ENCODE results near the gene VPS16. TPM values are rescaled to one million over a fixed set of nuclear protein-coding genes. Genes with fewer than 3 reads are reported as not detected.

VPS16 gene
- total and polyA plus RNA-seq, 2 of the 13 experiments (the other 11 are each of a cell fraction or from before 2014, with no cell fraction given) = 34.2 to 35.4 TPM

DNA sequence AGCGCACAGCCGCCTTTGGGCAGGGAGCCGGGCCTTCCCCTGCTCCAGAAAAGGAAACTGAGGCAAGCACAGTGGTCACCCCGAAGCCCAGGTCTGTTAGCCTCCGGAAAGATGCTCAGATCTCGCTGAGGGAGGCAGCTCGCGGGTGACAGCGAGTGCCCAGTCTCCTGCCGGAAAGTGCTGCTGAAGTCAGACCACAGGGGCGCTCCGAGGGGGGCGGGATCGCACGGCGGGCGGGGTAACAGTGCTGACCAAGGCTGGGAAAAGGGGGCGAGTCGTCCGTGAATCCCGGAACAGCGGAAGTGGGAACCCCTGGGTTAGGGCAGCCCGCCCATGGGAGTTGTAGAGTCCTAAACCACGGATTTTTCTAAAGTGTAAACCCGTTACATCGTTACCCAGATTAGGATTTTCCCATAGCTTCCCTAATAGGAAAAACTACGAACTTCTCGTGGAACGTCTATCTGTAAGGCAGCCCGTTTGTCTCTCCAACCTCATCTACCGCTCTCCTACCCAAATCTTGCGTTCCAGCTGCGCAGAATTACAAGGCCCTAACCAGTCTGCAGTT, 504 bp downstream of the VPS16 start (continued):
- TF ChIP-seq ZNF687 (CRISPR knock-in tag; IDR thresholded peaks at IDR 0.05) = peak; percentile 12; the same call in 1 of the 2 replicates
- TF ChIP-seq, protein P1, sequence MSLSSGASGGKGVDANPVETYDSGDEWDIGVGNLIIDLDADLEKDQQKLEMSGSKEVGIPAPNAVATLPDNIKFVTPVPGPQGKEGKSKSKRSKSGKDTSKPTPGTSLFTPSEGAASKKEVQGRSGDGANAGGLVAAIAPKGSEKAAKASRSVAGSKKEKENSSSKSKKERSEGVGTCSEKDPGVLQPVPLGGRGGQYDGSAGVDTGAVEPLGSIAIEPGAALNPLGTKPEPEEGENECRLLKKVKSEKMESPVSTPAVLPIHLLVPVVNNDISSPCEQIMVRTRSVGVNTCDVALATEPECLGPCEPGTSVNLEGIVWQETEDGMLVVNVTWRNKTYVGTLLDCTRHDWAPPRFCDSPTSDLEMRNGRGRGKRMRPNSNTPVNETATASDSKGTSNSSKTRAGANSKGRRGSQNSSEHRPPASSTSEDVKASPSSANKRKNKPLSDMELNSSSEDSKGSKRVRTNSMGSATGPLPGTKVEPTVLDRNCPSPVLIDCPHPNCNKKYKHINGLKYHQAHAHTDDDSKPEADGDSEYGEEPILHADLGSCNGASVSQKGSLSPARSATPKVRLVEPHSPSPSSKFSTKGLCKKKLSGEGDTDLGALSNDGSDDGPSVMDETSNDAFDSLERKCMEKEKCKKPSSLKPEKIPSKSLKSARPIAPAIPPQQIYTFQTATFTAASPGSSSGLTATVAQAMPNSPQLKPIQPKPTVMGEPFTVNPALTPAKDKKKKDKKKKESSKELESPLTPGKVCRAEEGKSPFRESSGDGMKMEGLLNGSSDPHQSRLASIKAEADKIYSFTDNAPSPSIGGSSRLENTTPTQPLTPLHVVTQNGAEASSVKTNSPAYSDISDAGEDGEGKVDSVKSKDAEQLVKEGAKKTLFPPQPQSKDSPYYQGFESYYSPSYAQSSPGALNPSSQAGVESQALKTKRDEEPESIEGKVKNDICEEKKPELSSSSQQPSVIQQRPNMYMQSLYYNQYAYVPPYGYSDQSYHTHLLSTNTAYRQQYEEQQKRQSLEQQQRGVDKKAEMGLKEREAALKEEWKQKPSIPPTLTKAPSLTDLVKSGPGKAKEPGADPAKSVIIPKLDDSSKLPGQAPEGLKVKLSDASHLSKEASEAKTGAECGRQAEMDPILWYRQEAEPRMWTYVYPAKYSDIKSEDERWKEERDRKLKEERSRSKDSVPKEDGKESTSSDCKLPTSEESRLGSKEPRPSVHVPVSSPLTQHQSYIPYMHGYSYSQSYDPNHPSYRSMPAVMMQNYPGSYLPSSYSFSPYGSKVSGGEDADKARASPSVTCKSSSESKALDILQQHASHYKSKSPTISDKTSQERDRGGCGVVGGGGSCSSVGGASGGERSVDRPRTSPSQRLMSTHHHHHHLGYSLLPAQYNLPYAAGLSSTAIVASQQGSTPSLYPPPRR (CRISPR knock-in tag; IDR thresholded peaks at IDR 0.05; ENCODE audit: borderline replicate concordance) = 0 out of 2 replicates have a peak, but pooled peaks have one; percentile 20
- 0 out of 2 replicates have a peak, but pooled peaks have one; percentile 5 for TF ChIP-seq RFX3 (CRISPR knock-in tag; IDR thresholded peaks at IDR 0.05)
- TF ChIP-seq HCFC1 (IDR thresholded peaks at IDR 0.05; ENCODE audit: low read depth, low read length) = 0 out of 2 replicates have a peak, but pooled peaks have one; percentile 17
- peak; percentile 49; the same call in 1 of the 2 replicates for TF ChIP-seq DR1 (CRISPR knock-in tag; IDR thresholded peaks at IDR 0.05)
- TF ChIP-seq HES4 (CRISPR knock-in tag; IDR thresholded peaks at IDR 0.05; ENCODE audit: borderline replicate concordance) = no peak
- peak; percentile 24; the same call in 1 of the 2 replicates for TF ChIP-seq GATAD2A (CRISPR knock-in tag; IDR thresholded peaks at IDR 0.05)
- TF ChIP-seq, protein P2, sequence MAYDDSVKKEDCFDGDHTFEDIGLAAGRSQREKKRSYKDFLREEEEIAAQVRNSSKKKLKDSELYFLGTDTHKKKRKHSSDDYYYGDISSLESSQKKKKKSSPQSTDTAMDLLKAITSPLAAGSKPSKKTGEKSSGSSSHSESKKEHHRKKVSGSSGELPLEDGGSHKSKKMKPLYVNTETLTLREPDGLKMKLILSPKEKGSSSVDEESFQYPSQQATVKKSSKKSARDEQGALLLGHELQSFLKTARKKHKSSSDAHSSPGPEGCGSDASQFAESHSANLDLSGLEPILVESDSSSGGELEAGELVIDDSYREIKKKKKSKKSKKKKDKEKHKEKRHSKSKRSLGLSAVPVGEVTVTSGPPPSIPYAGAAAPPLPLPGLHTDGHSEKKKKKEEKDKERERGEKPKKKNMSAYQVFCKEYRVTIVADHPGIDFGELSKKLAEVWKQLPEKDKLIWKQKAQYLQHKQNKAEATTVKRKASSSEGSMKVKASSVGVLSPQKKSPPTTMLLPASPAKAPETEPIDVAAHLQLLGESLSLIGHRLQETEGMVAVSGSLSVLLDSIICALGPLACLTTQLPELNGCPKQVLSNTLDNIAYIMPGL (CRISPR knock-in tag; IDR thresholded peaks at IDR 0.05; ENCODE audit: borderline replicate concordance in 1 of 2, low read depth in 1 of 2) = peak in 1 of 2 experiments; percentile 27; a peak in 1 of 4 replicates
- TF ChIP-seq FLYWCH1 (CRISPR knock-in tag; IDR thresholded peaks at IDR 0.05) = no peak
- 0 out of 2 replicates have a peak, but pooled peaks have one; percentile 7 for TF ChIP-seq SIX4 (CRISPR knock-in tag; IDR thresholded peaks at IDR 0.05)
- TF ChIP-seq KMT2A (CRISPR knock-in tag; IDR thresholded peaks at IDR 0.05) = 0 out of 2 replicates have a peak, but pooled peaks have one; percentile 15
- no peak; the same call in 1 of the 2 replicates for TF ChIP-seq SMYD3 (CRISPR knock-in tag; IDR thresholded peaks at IDR 0.05)
- TF ChIP-seq ARID4A (CRISPR knock-in tag; IDR thresholded peaks at IDR 0.05; ENCODE audit: borderline replicate concordance) = peak; percentile 60; the same call in 1 of the 2 replicates

Data from HepG2 (cell line).